ENCODE data around the gene PRKACA. TPM values are rescaled to one million over a fixed set of nuclear protein-coding genes. Genes with fewer than 3 reads are reported as not detected.

The PRKACA gene
- total RNA-seq, 4 donors from 2014 or later, result 45.9 to 53.7 (median 49.2) TPM

- TF ChIP-seq POLR2A (IDR thresholded peaks at IDR 0.05), result no peak
- TF ChIP-seq CTCF (IDR thresholded peaks at IDR 0.05), result no peak
- no peak for DNase-seq (ENCODE audit: low spot score in 2 of 2)
- intact Hi-C loops (cut with DNase I; ENCODE audit: low total_unique reads), result no loop called here
- no peak overlapping the region for H3K4me3 ChIP-seq (ENCODE audit: low read depth, poor library complexity, severe bottlenecking)
- 43 to 65% methylated on average over 2 of the region's 2 CpGs for WGBS, 2 donors
Measured at GRCh38 chr19:14078411-14078810, 39.2 kb downstream of the PRKACA start.

GRCh38 chr19:14073925-14074838 is 43.4 kb downstream of the PRKACA start:
- TF ChIP-seq CTCF (IDR thresholded peaks at IDR 0.05), result no peak
- no peak for TF ChIP-seq POLR2A (IDR thresholded peaks at IDR 0.05)
- H3K4me3 ChIP-seq (ENCODE audit: low read depth, poor library complexity, severe bottlenecking), result peak overlapping the region; percentile 51
- DNase-seq (ENCODE audit: low spot score in 2 of 2), result peak in 1 of 2 donors; percentile 91
- intact Hi-C loops (cut with DNase I; ENCODE audit: low total_unique reads), result loop anchor here (2.0 kb wide), 1 partner anchor 191 kb away; no protein-coding TSS in a partner anchor
- WGBS, 2 donors, result 0 to 4% methylated on average over 29 to 35 of the region's 44 CpGs

GRCh38 chr19:14073261-14073924 is 44.2 kb downstream of the PRKACA start:
- H3K4me3 ChIP-seq (ENCODE audit: low read depth, poor library complexity, severe bottlenecking), result peak overlapping the region; percentile 51
- intact Hi-C loops (cut with DNase I; ENCODE audit: low total_unique reads), result loop anchor here (2.0 kb wide), 1 partner anchor 191 kb away; no protein-coding TSS in a partner anchor
- TF ChIP-seq POLR2A (IDR thresholded peaks at IDR 0.05), result no peak
- no peak for TF ChIP-seq CTCF (IDR thresholded peaks at IDR 0.05)
- WGBS, 2 donors, result 0% methylated on average over 32 to 39 of the region's 106 CpGs
- DNase-seq (ENCODE audit: low spot score in 2 of 2), result peak in 1 of 2 donors; percentile 56

- DNase-seq (ENCODE audit: low spot score in 2 of 2), result peak in 1 of 2 donors; percentile 89
- no peak for TF ChIP-seq CTCF (IDR thresholded peaks at IDR 0.05)
- TF ChIP-seq POLR2A (IDR thresholded peaks at IDR 0.05), result no peak
- WGBS, 2 donors, result 2% methylated on average over 27 of the region's 51 CpGs
- peak within 1 kb of the TSS; percentile 51 for H3K4me3 ChIP-seq (ENCODE audit: low read depth, poor library complexity, severe bottlenecking)
- intact Hi-C loops (cut with DNase I; ENCODE audit: low total_unique reads), result loop anchor here (2.0 kb wide), 1 partner anchor 190 kb away; no protein-coding TSS in a partner anchor
Measured at GRCh38 chr19:14072535-14073260, 44.9 kb downstream of the PRKACA start, which contains the start of gene MISP3. Gene MISP3 (plus strand): TSS chr19:14072786. CDS start chr19:14073310, 524 bp downstream.

- 72 to 78% methylated on average over 40 to 43 of the region's 43 CpGs for WGBS, 2 donors
- TF ChIP-seq CTCF (IDR thresholded peaks at IDR 0.05), result no peak
- no peak for TF ChIP-seq POLR2A (IDR thresholded peaks at IDR 0.05)
- H3K4me3 ChIP-seq (ENCODE audit: low read depth, poor library complexity, severe bottlenecking), result no peak overlapping the region
- peak in 1 of 2 donors; percentile 76 for DNase-seq (ENCODE audit: low spot score in 2 of 2)
- intact Hi-C loops (cut with DNase I; ENCODE audit: low total_unique reads), result no loop called here
Measured at GRCh38 chr19:14070268-14071050, 47.1 kb downstream of the PRKACA start.
